DMS53 (cell line): Measurements from ENCODE around the gene BCL2L15.

Experiments used
- DNase-seq: peaks from one replicate; lab custom pipeline; 2025; lab: John Stamatoyannopoulos, UW

BCL2L15 gene

DNA sequence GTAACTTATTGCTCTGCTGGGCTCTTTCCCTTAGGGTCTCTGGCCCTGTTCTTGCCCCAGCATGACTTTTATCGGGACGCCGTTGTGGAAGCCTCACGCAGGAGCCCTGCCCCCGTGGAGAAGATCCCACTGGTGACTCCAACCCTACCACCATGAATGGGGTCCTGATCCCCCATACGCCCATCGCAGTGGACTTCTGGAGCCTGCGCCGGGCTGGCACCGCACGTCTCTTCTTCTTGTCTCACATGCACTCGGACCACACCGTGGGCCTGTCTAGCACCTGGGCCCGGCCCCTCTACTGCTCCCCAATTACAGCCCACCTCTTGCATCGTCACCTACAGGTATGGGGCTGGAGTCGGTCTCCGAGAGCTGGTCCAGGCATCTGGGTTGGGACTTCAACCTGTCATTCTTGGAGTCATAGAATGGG is 18.1 kb upstream of the BCL2L15 start:
- DNase-seq, result peak; percentile 64

- peak; percentile 100 for DNase-seq
Observed at GRCh38 chr1:113904674-113905434, 17.5 kb upstream of the BCL2L15 start, which contains the start of the genes AP4B1 and DCLRE1B. AP4B1 (minus strand) TSS chr1:113904799; CDS start chr1:113904717, 82 bp downstream. DCLRE1B (plus strand) TSS chr1:113905326; CDS start chr1:113905587, 261 bp downstream.

GRCh38 chr1:113904293-113904673 is 16.9 kb upstream of the BCL2L15 start:
- peak; percentile 88 for DNase-seq

- DNase-seq, result peak; percentile 63
Observed at GRCh38 chr1:113903501-113904292, 16.3 kb upstream of the BCL2L15 start.

- no peak for DNase-seq
Observed at GRCh38 chr1:113901191-113901590, 13.8 kb upstream of the BCL2L15 start.

- DNase-seq, result no peak
Observed at GRCh38 chr1:113899111-113899510, 11.7 kb upstream of the BCL2L15 start.

DNA sequence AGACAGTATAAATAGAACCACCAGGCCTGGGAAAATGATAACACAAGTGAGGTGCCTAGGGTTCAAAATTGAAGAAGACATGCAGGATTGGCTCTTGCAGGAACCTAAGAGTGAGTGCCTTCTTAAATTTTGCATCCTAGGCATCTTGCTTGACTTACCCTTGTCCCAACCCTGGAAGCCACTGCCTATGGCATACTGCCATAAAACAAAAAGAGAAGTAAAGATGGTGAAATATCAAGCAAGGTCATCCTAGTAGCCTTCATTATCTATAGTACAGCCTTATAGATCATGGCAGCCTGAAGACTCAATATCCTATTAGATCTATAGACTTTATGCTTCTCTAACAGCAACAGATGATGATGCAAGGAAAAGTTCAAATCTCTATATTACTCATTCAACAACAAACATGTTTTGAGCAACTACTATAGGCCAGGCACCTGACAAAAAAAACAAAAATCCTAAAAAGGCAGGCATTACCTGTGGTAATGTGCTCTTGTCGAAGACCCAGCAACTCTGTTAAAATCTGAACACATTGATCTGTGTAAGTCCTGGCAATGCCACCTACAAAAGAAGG is 10.9 kb upstream of the BCL2L15 start:
- DNase-seq, result no peak

DNA sequence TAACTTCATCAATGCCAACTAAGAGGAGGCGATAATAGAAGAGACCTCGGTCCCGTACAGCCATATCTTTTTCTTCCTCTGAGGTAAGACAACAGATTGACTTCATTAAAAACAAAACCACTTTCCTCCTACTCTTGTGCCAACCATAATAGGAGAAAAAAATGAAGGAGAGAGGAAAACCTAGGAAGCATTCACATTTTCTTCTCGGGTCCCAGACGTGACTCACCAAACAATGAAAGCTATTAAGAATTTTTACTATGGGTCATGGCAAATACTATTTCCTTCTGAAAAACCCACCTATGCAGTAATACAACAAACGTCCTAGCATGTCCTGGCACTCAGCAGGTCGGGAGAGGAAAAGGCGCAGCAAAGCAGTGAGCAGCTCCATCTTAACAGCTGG is 8.6 kb upstream of the BCL2L15 start:
- DNase-seq, result no peak

- DNase-seq, result no peak
Observed at GRCh38 chr1:113895098-113895497, 7.7 kb upstream of the BCL2L15 start.

DNA sequence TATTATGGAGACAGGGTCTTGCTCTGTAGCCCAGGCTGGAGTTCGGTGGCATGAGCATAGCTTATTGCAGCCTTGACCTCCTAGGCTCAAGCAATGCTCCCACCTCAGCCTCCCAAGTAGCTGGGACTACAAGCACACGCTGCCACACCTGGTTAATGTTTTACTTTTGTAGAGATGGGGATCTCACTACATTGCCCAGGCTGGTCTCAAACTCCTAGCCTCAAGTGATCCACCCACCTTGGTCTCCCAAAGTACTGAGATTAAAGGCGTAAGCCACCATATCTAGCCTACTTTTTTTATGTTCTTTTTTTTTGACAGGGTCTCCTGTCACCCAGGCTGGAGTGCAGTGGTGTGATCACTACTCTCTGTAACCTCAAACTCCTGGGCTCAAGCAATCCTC is 5.9 kb upstream of the BCL2L15 start:
- DNase-seq, result no peak

GRCh38 chr1:113891631-113892220 is 4.3 kb upstream of the BCL2L15 start:
- no peak for DNase-seq

DNA sequence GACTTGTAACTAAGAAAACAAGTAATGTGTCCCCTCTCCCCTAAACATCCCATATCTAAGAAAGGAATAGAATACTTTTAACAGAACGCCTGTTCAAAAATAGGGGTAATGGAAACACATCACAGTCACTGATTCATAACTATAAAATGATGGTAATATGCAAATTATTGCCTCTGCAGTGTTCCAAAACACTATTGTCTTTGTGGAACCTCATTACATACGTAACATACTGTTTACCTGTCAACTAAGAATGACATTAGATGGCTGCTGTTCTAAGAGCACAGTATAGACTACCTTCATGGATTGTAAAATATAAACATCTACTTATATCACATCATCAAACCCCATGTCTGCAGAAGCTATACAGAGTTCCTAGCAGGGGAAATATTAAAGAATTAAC is 3.4 kb upstream of the BCL2L15 start:
- DNase-seq, result no peak

GRCh38 chr1:113886417-113887401 is 672 bp downstream of the BCL2L15 start:
- DNase-seq, result no peak

GRCh38 chr1:113881661-113882060 is 5.7 kb downstream of the BCL2L15 start:
- DNase-seq, result no peak

GRCh38 chr1:113879739-113880038 is 7.7 kb downstream of the BCL2L15 start:
- DNase-seq, result no peak

GRCh38 chr1:113876176-113876575 is 11.2 kb downstream of the BCL2L15 start:
- no peak for DNase-seq

DNA sequence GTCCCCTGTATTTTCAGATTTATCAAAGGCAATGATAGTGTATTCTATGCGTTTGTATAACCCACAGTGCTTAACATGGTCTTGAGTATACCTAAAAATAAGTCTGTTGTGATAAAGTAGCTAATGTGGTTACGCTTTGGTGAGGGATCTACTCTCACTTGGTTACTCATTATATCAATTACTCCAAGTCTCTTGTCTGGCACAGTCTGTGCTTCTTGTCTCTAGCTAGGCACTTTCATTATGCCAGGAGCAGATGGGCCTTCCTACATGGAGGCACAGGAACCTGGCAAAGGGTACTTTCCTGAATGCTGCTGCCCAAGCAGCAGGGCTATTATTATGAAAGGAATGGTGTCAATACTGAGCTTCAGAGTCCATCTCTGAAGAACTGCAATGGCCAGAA is 11.7 kb downstream of the BCL2L15 start:
- no peak for DNase-seq

DNA sequence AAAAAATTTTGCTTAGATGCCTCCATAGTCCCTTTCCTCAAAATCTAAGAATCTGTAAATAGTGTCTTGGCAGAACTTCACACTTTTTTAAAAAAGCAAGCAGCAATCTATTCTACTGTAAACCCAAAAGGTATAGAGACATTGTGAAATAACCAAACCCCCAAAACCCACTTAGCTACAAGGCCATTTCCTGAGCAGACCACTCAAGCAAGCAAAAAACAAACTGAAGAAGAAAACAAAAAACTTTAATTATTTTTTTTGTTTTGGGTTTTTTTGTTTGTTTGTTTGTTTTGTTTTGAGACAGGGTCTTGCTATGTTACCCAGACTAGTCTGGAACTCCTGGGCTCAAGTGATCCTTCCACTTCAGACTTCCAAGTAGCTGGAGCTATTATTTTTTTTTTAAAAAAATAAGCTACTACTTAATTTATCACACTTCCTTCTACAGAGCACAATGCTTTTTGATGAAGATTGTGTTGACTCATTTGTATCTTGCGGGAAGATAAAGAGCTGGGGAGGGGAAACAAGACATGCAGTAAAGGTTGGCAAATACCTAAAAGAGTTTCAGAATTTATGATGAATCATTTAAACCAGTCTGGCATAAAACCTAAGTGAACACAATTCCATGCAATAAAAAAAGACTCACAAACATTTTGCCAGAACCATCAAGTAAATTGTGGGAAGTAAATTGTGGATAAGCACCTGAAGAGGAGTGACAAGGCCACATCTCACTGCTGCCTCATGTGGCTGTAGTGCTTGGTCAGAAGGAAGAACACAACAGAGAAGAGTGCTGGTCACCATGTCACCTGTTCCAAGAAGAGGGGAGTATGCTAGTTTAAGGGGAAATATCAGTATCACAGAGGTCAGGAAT is 13.1 kb downstream of the BCL2L15 start:
- DNase-seq, result peak; percentile 54

GRCh38 chr1:113872219-113872935 is 15.0 kb downstream of the BCL2L15 start:
- no peak for DNase-seq
